Breast epithelium (tissue), 4 donors: ENCODE data around the gene CFAP58. TPM values are rescaled to one million over a fixed set of nuclear protein-coding genes. Genes with fewer than 3 reads are reported as not detected.

ENCODE experiments used
- DNase-seq, 2 donors: peaks; one replicate each; pipeline ENCODE4 v3.0.0-alpha.2; 2019; ENCODE audit warnings: low spot score in 2 of 2
- H3K27ac ChIP-seq, 2 donors: fragments of 200-600 bp; sonication (generic) in 1 of 2; one replicate each; pipeline ENCODE4 v1.5.1; 2016 to 2019; ENCODE audit warnings: mild to moderate bottlenecking in 1 of 2
- H3K27me3 ChIP-seq, 2 donors: fragments of 200-600 bp; sonication (generic) in 1 of 2; one replicate each; pipeline versions ENCODE4 v1.5.1 to v1.6.0; 2017 to 2019; ENCODE audit warnings: control low read depth in 1 of 2, mild to moderate bottlenecking in 1 of 2
- H3K36me3 ChIP-seq: fragments of 200-600 bp; one replicate; pipeline ENCODE4 v1.5.1; 2019
- H3K4me1 ChIP-seq, 2 donors: fragments of 200-600 bp; sonication (generic); one replicate each; pipeline ENCODE4 v1.5.1; 2016 to 2019; ENCODE audit warnings: control low read depth in 1 of 2
- H3K4me3 ChIP-seq, 3 donors: fragments of 200-600 bp; sonication (generic); 1 replicate in 2 of 3; 2 replicates in 1 of 3; pipeline ENCODE4 v1.5.1; 2016 to 2019; ENCODE audit warnings: mild to moderate bottlenecking in 3 of 3, moderate library complexity in 2 of 3
- H3K9me3 ChIP-seq, 2 donors: fragments of 200-600 bp; sonication (generic) in 1 of 2; one replicate each; pipeline ENCODE4 v1.5.1; 2016 to 2019; ENCODE audit warnings: control low read depth in 1 of 2
- POLR2A ChIP-seq: fragments of 450-650 bp; IDR thresholded peaks from one replicate; pipeline ENCODE4 v1.6.1; 2016; ENCODE audit warnings: antibody characterized with exemption, mild to moderate bottlenecking, moderate library complexity
- POLR2AphosphoS5 ChIP-seq, 3 donors: sonication (generic); formaldehyde crosslinking; IDR thresholded peaks; one replicate each; pipeline ENCODE4 v1.6.1; 2017; ENCODE audit warnings: antibody characterized with exemption in 3 of 3
- intact Hi-C: fragments of 100-400 bp; cut with DNase I; formaldehyde crosslinking; loops from one replicate; pipeline ENCODE4 v1.15.1; 2023; ENCODE audit warnings: low total_unique reads
- total RNA-seq, 3 donors: library from RNA; depleted of rRNA; stranded (reverse); fragments of >200 nt; gene quantifications; one replicate each; pipeline ENCODE4 v1.1.0, GENCODE V29; 2016
- TF ChIP-seq, protein P1 (sequence below), 3 donors: fragments of 450-650 bp; IDR thresholded peaks; one replicate each; pipeline ENCODE4 v1.5.1; 2016 to 2017; ENCODE audit warnings: antibody characterized with exemption in 3 of 3, mild to moderate bottlenecking in 3 of 3, moderate library complexity in 3 of 3

The CFAP58 gene
- total RNA-seq, 3 donors from 2014 or later, result 0.16 to 0.98 (median 0.88) TPM

GRCh38 chr10:104430360-104430759 lies 76.7 kb downstream of the CFAP58 start:
- TF ChIP-seq POLR2AphosphoS5 (IDR thresholded peaks at IDR 0.05) (no peak), POLR2A (no peak)
- TF ChIP-seq, protein P1, sequence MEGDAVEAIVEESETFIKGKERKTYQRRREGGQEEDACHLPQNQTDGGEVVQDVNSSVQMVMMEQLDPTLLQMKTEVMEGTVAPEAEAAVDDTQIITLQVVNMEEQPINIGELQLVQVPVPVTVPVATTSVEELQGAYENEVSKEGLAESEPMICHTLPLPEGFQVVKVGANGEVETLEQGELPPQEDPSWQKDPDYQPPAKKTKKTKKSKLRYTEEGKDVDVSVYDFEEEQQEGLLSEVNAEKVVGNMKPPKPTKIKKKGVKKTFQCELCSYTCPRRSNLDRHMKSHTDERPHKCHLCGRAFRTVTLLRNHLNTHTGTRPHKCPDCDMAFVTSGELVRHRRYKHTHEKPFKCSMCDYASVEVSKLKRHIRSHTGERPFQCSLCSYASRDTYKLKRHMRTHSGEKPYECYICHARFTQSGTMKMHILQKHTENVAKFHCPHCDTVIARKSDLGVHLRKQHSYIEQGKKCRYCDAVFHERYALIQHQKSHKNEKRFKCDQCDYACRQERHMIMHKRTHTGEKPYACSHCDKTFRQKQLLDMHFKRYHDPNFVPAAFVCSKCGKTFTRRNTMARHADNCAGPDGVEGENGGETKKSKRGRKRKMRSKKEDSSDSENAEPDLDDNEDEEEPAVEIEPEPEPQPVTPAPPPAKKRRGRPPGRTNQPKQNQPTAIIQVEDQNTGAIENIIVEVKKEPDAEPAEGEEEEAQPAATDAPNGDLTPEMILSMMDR (IDR thresholded peaks at IDR 0.05), result no peak
- Histone ChIP-seq H3K36me3 (no peaks in the 10 kb centered on the region), H3K4me3 (no peak overlapping the region), H3K27me3 (no peaks in the 10 kb centered on the region), H3K4me1 (no peaks in the 10 kb centered on the region), H3K27ac (no peak overlapping the region), H3K9me3 (no peaks in the 10 kb centered on the region)
- no peak for DNase-seq
- intact Hi-C loops, result no loop called here

- DNase-seq, result no peak
- H3K9me3 ChIP-seq, result no peaks in the 10 kb centered on the region
- intact Hi-C loops, result no loop called here
- H3K36me3 ChIP-seq, result no peaks in the 10 kb centered on the region
- no peak overlapping the region for H3K27ac ChIP-seq
- TF ChIP-seq POLR2AphosphoS5 (IDR thresholded peaks at IDR 0.05), result no peak
- TF ChIP-seq POLR2A, result no peak
- TF ChIP-seq, protein P1 (IDR thresholded peaks at IDR 0.05), result no peak
- H3K27me3 ChIP-seq, result no peaks in the 10 kb centered on the region
- no peak overlapping the region for H3K4me3 ChIP-seq
- no peaks in the 10 kb centered on the region for H3K4me1 ChIP-seq
These were observed 80.0 kb downstream of the CFAP58 start for GRCh38 chr10:104433669-104434068.

GRCh38 chr10:104434601-104435000 lies 81.0 kb downstream of the CFAP58 start:
- no peak overlapping the region for H3K4me3 ChIP-seq
- no peaks in the 10 kb centered on the region for H3K27me3 ChIP-seq
- intact Hi-C loops, result no loop called here
- no peaks in the 10 kb centered on the region for H3K4me1 ChIP-seq
- no peaks in the 10 kb centered on the region for H3K9me3 ChIP-seq
- TF ChIP-seq, protein P1 (IDR thresholded peaks at IDR 0.05), result no peak
- TF ChIP-seq POLR2AphosphoS5 (IDR thresholded peaks at IDR 0.05), result no peak
- no peak overlapping the region for H3K27ac ChIP-seq
- DNase-seq, result no peak
- no peaks in the 10 kb centered on the region for H3K36me3 ChIP-seq

DNA sequence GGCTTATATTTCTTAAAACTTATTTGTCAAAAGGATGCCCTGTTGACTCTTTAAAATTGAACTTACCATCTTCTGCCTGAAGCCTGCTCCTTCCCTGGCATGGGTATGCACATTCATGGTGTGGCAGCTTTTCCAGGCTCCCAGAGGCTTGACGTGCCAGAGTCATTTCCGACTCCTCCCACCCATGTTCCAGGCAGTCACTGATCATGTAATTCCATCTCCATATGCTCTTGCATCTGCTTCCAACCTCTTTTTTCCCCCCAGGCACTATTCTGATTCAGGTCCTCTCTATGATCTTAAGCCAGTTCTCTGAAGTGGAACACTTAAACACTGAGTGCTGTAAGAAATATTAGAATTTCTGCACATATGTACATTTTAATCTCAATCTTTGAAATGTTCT lies 82.2 kb downstream of the CFAP58 start:
- no peak for DNase-seq
- Histone ChIP-seq H3K4me3 (no peak overlapping the region), H3K36me3 (no peaks in the 10 kb centered on the region), H3K4me1 (no peaks in the 10 kb centered on the region), H3K9me3 (no peaks in the 10 kb centered on the region), H3K27ac (no peak overlapping the region), H3K27me3 (no peaks in the 10 kb centered on the region)
- TF ChIP-seq, protein P1 (IDR thresholded peaks at IDR 0.05), result no peak
- TF ChIP-seq POLR2AphosphoS5 (IDR thresholded peaks at IDR 0.05) (no peak), POLR2A (no peak)
- intact Hi-C loops, result no loop called here

DNA sequence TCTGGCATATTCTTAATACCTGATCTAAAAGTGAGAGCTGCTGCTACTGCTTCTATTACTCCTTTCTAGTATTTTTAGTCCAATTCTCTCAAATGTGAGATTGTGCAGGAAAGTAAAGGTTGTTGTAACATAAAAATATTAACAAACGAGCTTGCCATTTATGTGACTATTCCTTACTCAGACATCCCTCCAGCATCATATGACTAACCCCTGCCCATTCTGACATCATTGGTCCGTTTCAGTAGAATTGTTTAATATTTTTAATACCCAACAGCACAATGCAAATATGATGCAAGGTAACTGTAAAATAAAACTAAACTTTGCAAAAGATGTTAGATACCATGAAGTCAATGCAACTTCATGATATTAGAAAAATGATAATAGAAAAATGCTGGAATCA lies 83.6 kb downstream of the CFAP58 start:
- Histone ChIP-seq H3K27ac (no peak overlapping the region), H3K4me1 (no peaks in the 10 kb centered on the region), H3K4me3 (no peak overlapping the region), H3K36me3 (no peaks in the 10 kb centered on the region), H3K9me3 (no peaks in the 10 kb centered on the region), H3K27me3 (no peaks in the 10 kb centered on the region)
- no peak for DNase-seq
- intact Hi-C loops, result no loop called here
- no peak for TF ChIP-seq POLR2A
- TF ChIP-seq POLR2AphosphoS5 (IDR thresholded peaks at IDR 0.05), result no peak
- TF ChIP-seq, protein P1 (IDR thresholded peaks at IDR 0.05), result no peak
